Activated CD8-positive, alpha-beta T cell treated with anti-CD3 and anti-CD28 coated beads for 36 hours (primary cell): Measurements from ENCODE around the gene NRN1L. TPM values are rescaled to one million over a fixed set of nuclear protein-coding genes. Genes with fewer than 3 reads are reported as not detected.

Experiments used
- ATAC-seq: fragments of 200-7000 bp; cut with Tn5 transposase; one replicate; pipeline ENCODE4 v1.10.0; 2021; ENCODE audit warnings: mild to moderate bottlenecking, moderate library complexity
- CTCF ChIA-PET: fragments of 350-600 bp; sonication (Branson Sonifier 250); formaldehyde crosslinking; loops from one replicate; lab custom pipeline; 2021; ENCODE audit warnings: antibody characterized with exemption; lab: Charles Lee
- POLR2A ChIA-PET: fragments of 350-600 bp; sonication (Branson Sonifier 250); formaldehyde crosslinking; loops from one replicate; lab custom pipeline; 2021; ENCODE audit warnings: antibody characterized with exemption; lab: Charles Lee
- DNase-seq: peaks from one replicate; pipeline ENCODE4 v3.0.0-alpha.2; 2020
- H3K27ac Mint-ChIP-seq: one replicate; pipeline ENCODE4 v1.8.0; 2021; ENCODE audit warnings: mild to moderate bottlenecking, mixed read lengths
- H3K27me3 Mint-ChIP-seq: one replicate; pipeline ENCODE4 v1.8.0; 2021; ENCODE audit warnings: mixed read lengths
- H3K36me3 Mint-ChIP-seq: one replicate; pipeline ENCODE4 v1.8.0; 2021; ENCODE audit warnings: low read depth, mixed read lengths
- H3K4me1 Mint-ChIP-seq: one replicate; pipeline ENCODE4 v1.8.0; 2021; ENCODE audit warnings: low read depth, mixed read lengths
- H3K4me3 Mint-ChIP-seq: one replicate; pipeline ENCODE4 v1.8.0; 2021; ENCODE audit warnings: mild to moderate bottlenecking, moderate library complexity, mixed read lengths
- H3K9me3 Mint-ChIP-seq: one replicate; pipeline ENCODE4 v1.8.0; 2021; ENCODE audit warnings: mixed read lengths
- intact Hi-C: fragments of 100-400 bp; cut with micrococcal nuclease; formaldehyde crosslinking; loops from one replicate; pipeline ENCODE4 v1.10.0; 2022
- total RNA-seq, 2 experiments: library from RNA; stranded (reverse); gene quantifications; one replicate each; pipeline ENCODE4 v1.2.3, GENCODE V29; 2021
- TF ChIP-seq, protein P1 (sequence below): fragments of 200-600 bp; IDR thresholded peaks from one replicate; pipeline ENCODE4 v1.8.0; 2022; ENCODE audit warnings: antibody characterized with exemption, mild to moderate bottlenecking

Gene NRN1L
- total RNA-seq, 2 experiments from 2014 or later, result 0.83 TPM; not detected in 1

DNA sequence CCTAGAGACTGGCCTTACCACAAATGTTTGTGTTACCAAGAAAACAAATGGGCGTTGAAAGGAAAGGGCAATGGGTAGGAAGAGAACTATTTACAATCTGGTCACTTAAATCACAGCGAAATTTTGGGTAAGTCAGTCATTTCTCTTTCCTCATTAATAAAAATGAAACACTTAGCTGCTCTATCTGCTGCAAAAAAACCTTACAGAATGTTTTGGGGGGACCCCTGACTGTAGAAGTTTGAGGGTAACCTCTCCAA is 38.7 kb upstream of the NRN1L start:
- TF ChIP-seq, protein P1, sequence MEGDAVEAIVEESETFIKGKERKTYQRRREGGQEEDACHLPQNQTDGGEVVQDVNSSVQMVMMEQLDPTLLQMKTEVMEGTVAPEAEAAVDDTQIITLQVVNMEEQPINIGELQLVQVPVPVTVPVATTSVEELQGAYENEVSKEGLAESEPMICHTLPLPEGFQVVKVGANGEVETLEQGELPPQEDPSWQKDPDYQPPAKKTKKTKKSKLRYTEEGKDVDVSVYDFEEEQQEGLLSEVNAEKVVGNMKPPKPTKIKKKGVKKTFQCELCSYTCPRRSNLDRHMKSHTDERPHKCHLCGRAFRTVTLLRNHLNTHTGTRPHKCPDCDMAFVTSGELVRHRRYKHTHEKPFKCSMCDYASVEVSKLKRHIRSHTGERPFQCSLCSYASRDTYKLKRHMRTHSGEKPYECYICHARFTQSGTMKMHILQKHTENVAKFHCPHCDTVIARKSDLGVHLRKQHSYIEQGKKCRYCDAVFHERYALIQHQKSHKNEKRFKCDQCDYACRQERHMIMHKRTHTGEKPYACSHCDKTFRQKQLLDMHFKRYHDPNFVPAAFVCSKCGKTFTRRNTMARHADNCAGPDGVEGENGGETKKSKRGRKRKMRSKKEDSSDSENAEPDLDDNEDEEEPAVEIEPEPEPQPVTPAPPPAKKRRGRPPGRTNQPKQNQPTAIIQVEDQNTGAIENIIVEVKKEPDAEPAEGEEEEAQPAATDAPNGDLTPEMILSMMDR, result no peak
- Mint-ChIP-seq H3K4me3 (peak overlapping the region; percentile 93), H3K27ac (peak overlapping the region; percentile 94), H3K36me3 (peaks cover 28% of the 10 kb centered on the region), H3K27me3 (no peaks in the 10 kb centered on the region), H3K4me1 (peaks cover 42% of the 10 kb centered on the region), H3K9me3 (no peaks in the 10 kb centered on the region)
- ChIA-PET POLR2A (interaction anchor here (0.6 to 3.9 kb wide), 8 partner anchors 9 to 365 kb away, joined by 3 to 22 read pairs (median 3); partner anchors contain the start of gene ATP6V0D1), CTCF (interaction anchor here (0.8 to 4.1 kb wide), 4 partner anchors 10 to 38 kb away, joined by 3 to 30 read pairs (median 5); partner anchors contain the start of gene NRN1L)
- DNase-seq (no peak), ATAC-seq (no peak)
- intact Hi-C loops, result no loop called here

DNA sequence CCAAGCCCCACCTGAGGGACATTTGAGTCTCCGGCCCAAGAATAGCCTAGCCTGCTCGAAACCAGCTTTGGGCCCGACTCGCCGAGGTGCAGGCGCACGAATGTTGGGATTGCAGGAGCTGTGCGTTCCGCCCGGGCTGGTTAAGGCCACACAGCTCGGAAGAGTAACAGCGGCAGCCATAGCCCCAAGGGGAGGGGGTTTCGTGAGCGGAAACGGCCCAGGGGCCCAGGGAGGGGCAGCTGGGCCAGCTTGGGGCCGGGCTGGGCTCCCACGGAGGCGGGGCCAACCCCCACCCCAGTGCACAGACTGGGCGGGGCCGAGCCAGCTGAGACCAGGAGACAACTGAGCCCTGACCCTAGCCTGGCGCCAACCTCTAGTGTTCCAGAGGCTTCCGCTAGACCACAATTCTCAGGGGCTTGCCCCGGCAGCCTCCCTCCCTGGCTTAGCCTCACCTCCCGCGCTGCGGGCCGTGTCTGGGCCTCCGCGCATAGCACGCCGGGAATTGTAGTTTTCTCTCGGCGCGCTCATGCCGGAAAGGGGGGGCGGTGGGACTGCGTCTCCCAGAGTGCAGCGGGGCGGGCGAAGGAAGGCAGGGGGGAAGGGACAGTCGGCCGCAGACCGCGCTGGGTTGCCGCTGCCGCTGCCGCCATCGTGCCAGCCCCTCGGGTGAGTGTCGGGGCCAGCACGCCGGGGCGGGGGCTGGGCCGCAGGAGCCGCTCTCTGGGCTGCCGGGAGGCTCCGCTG is 38.2 kb upstream of the NRN1L start, which contains the start of gene NUTF2:
Gene NUTF2 (plus strand): TSS at position 614 of the 744 bp plus-strand sequence. CDS start 18,198 bp downstream, outside the sequence.
- H3K27me3 Mint-ChIP-seq, result no peaks in the 10 kb centered on the region
- POLR2A ChIA-PET, result interaction anchor here (0.6 to 3.9 kb wide), 9 partner anchors 9 to 365 kb away, joined by 3 to 22 read pairs (median 3); partner anchors contain the start of gene ATP6V0D1
- H3K36me3 Mint-ChIP-seq, result peaks cover 28% of the 10 kb centered on the region
- DNase-seq, result peak; percentile 97
- peaks cover 41% of the 10 kb centered on the region for H3K4me1 Mint-ChIP-seq
- ATAC-seq, result peak; percentile 71
- CTCF ChIA-PET, result interaction anchor here (0.8 to 4.1 kb wide), 5 partner anchors 9 to 325 kb away, joined by 3 to 30 read pairs (median 5); partner anchors contain the start of gene NRN1L
- no peaks in the 10 kb centered on the region for H3K9me3 Mint-ChIP-seq
- intact Hi-C loops, result no loop called here
- TF ChIP-seq, protein P1, result no peak
- H3K4me3 Mint-ChIP-seq, result peak within 1 kb of the TSS; percentile 93
- peak within 1 kb of the TSS; percentile 94 for H3K27ac Mint-ChIP-seq

DNA sequence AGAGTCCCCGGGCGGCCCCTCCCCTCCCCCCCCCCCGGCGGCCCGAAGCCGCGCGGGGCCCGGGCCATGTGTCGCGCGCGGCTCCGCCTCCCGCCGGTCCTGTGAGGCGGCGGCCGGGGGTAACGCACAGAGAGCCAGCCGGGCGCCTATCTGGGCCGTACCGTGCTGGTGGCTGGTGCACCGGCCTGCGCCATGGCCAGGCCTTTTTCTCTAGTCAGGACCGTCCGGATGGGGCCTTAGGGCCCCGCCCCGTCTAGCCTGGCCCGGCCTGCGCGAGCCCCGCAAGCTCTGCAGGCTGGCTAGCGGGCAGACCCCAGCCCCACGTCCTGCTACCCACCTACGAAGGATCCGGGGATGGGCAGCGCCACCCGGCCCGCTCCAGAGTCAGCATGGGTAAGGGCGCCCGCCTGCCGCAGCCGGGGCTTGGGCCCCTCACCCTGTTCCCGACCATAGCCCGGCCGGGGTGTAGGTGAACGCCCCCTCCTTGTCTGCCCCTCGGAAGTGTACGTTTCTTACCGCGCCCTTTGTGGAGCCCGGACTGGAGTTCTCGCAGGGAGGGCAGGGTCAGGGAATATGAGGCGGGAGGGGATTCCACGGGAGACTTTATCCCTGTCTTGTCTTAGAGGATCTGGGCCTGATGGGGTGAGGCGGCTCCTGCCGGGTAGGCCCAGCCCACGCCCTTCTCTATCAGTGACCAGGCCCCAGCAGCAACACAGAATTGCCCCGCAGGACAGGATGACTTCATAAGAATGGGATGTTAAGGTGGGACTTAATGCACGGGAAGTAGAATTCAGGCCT is 37.4 kb upstream of the NRN1L start, which contains the start of gene CENPT:
Gene CENPT (minus strand): TSS at position 630 of the 798 bp plus-strand sequence. CDS start 13,834 bp downstream, outside the sequence.
- Mint-ChIP-seq H3K9me3 (no peaks in the 10 kb centered on the region), H3K27me3 (no peaks in the 10 kb centered on the region), H3K4me1 (peaks cover 39% of the 10 kb centered on the region), H3K27ac (peak within 1 kb of the TSS; percentile 94), H3K36me3 (peaks cover 28% of the 10 kb centered on the region), H3K4me3 (peak within 1 kb of the TSS; percentile 93)
- CTCF ChIA-PET, result interaction anchor here (0.9 to 2.1 kb wide), 3 partner anchors 31 to 326 kb away, joined by 3 to 14 read pairs (median 5); no protein-coding TSS in a partner anchor
- peak; percentile 46 for ATAC-seq
- POLR2A ChIA-PET, result interaction anchor here (0.7 to 3.9 kb wide), 8 partner anchors 10 to 271 kb away, joined by 3 to 22 read pairs (median 6); partner anchors contain the start of gene NRN1L
- intact Hi-C loops, result no loop called here
- peak; percentile 69 for DNase-seq
- TF ChIP-seq, protein P1, result no peak

DNA sequence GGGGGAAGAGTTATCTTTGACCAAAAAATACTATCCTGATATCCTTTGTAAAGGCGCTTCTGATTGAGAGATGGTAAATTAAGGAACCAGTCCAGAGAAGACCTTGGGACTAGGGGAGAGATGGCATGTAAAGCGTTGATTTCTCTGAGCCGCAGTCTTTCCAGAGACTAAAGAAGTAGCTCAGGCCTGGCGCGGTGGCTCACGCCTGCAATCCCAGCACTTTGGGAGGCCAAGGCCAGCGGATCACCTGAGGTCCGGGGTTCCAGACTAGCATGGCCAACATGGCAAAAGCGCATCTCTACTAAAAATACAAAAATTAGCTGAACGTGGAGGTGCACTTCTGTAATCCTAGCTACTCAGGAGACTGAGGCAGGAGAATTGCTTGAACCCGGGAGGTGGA is 36.6 kb upstream of the NRN1L start:
- TF ChIP-seq, protein P1, result no peak
- Mint-ChIP-seq H3K4me3 (peak overlapping the region; percentile 93), H3K9me3 (no peaks in the 10 kb centered on the region), H3K36me3 (peaks cover 27% of the 10 kb centered on the region), H3K4me1 (peaks cover 39% of the 10 kb centered on the region), H3K27me3 (no peaks in the 10 kb centered on the region), H3K27ac (peak overlapping the region; percentile 79)
- intact Hi-C loops, result no loop called here
- ATAC-seq (no peak), DNase-seq (no peak)
- POLR2A ChIA-PET, result interaction anchor here (0.7 to 3.9 kb wide), 10 partner anchors 9 to 271 kb away, joined by 3 to 22 read pairs (median 4); partner anchors contain the start of genes NRN1L, RANBP10 and TSNAXIP1
- CTCF ChIA-PET, result interaction anchor here (1.5 to 2.1 kb wide), 3 partner anchors 21 to 35 kb away, joined by 3 to 14 read pairs (median 5); no protein-coding TSS in a partner anchor
